ENCODE data around the gene ZNF423. TPM values are rescaled to one million over a fixed set of nuclear protein-coding genes. Genes with fewer than 3 reads are reported as not detected.

Gene ZNF423
- polyA plus RNA-seq, 1 donor from 2014 or later, result 4.5 TPM

DNA sequence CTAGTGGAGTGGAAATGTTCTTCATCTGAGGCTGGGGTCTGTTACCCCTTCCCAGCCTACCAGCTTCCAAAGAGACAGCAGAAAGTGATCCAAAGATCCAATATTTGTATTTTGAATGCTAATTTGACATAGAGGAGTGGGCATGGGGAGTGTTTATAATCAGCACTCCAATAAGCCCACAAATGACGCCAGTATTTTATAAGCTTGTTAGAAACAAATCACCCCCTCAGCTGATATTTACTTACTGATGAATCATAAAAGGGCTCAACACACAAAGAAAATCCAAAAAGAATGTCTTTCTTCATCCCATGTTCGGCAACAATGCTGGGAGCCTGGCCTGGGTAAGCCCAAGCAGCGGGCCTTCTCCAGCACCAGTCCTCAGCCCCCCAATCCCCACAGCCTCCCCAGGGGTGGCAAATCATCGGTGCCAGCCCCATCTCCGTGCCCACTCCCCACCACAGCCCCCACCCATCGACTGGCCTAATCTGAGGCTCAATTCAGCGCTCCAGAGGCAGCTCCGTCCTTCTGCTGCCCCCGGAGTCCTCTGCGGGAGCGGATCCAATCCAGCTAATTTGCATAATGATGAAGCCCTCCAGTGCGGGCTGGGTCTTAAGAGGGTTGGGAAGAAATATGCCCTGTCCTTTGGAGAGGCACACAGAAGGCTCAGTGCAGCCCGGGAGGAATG lies 312.8 kb downstream of the ZNF423 start:
- no peaks in the 10 kb centered on the region for H3K9me3 ChIP-seq (ENCODE audit: low read length)
- no peaks in the 10 kb centered on the region for H3K79me2 ChIP-seq (replicated peaks; ENCODE audit: insufficient read depth, low read length)
- no peaks in the 10 kb centered on the region for H3F3A ChIP-seq (ENCODE audit: insufficient read depth, low read length, poor library complexity, severe bottlenecking)
- no peak overlapping the region for H3K4me3 ChIP-seq (ENCODE audit: low read length)
- no peak overlapping the region for H3K27ac ChIP-seq (ENCODE audit: low read length)
- H3K9ac ChIP-seq (ENCODE audit: low read length), result no peak overlapping the region
- H2AFZ ChIP-seq (ENCODE audit: low read depth, low read length), result no peak overlapping the region
- no peaks in the 10 kb centered on the region for H4K20me1 ChIP-seq (ENCODE audit: insufficient read depth)
- no peak overlapping the region for H3K4me2 ChIP-seq (ENCODE audit: low read length)
- H3K9me2 ChIP-seq (ENCODE audit: insufficient read depth, low read length), result no peaks in the 10 kb centered on the region
- H3K27me3 ChIP-seq (ENCODE audit: insufficient read depth, low read depth, low read length), result no peaks in the 10 kb centered on the region
- TF ChIP-seq RAD21 (conservative IDR thresholded peaks at IDR 0.05) (no peak), REST (IDR thresholded peaks at IDR 0.05; ENCODE audit: borderline replicate concordance) (no peak), EP300 (conservative IDR thresholded peaks at IDR 0.05; ENCODE audit: poor library complexity, severe bottlenecking) (no peak), EZH2 (IDR thresholded peaks at IDR 0.05; ENCODE audit: borderline replicate concordance, insufficient read depth, low read length, poor library complexity, severe bottlenecking) (no peak), POLR2AphosphoS5 (IDR thresholded peaks at IDR 0.05) (no peak), TAF1 (IDR thresholded peaks at IDR 0.05; ENCODE audit: low read depth) (no peak), MXI1 (conservative IDR thresholded peaks at IDR 0.05; ENCODE audit: poor library complexity, severe bottlenecking) (no peak), SMC3 (conservative IDR thresholded peaks at IDR 0.05; ENCODE audit: poor library complexity) (no peak)
- TF ChIP-seq, protein P1, sequence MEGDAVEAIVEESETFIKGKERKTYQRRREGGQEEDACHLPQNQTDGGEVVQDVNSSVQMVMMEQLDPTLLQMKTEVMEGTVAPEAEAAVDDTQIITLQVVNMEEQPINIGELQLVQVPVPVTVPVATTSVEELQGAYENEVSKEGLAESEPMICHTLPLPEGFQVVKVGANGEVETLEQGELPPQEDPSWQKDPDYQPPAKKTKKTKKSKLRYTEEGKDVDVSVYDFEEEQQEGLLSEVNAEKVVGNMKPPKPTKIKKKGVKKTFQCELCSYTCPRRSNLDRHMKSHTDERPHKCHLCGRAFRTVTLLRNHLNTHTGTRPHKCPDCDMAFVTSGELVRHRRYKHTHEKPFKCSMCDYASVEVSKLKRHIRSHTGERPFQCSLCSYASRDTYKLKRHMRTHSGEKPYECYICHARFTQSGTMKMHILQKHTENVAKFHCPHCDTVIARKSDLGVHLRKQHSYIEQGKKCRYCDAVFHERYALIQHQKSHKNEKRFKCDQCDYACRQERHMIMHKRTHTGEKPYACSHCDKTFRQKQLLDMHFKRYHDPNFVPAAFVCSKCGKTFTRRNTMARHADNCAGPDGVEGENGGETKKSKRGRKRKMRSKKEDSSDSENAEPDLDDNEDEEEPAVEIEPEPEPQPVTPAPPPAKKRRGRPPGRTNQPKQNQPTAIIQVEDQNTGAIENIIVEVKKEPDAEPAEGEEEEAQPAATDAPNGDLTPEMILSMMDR (IDR thresholded peaks at IDR 0.05; ENCODE audit: poor library complexity, severe bottlenecking), result no peak
- H3K36me3 ChIP-seq (ENCODE audit: insufficient read depth, low read length), result no peaks in the 10 kb centered on the region

DNA sequence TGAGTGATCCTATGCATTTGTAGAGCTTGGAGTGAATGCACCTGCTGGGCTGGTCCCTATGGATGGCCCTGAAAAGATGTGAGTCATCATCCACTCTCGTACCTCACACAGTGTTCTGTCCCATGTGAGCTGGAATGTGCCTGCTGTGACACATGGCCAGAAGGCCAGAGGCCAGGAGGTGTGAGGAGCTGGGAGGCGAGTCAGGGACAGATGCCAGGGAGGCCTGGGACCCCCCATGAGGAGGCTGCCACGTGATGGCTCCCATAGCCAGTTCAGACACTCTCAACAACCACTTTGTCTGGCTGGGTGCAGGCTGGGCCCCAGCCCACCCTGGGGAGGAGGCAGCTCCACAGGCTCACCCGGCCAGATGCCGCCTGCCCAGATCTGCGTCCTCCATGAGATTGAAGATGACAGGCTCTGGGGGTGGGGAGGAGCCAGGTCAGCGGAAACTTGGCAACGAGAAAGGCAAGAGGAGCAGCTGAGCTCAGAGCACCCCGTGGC lies 313.5 kb downstream of the ZNF423 start:
- no peak for TF ChIP-seq SMC3 (conservative IDR thresholded peaks at IDR 0.05; ENCODE audit: poor library complexity)
- TF ChIP-seq TAF1 (IDR thresholded peaks at IDR 0.05; ENCODE audit: low read depth), result no peak
- TF ChIP-seq, protein P1 (IDR thresholded peaks at IDR 0.05; ENCODE audit: poor library complexity, severe bottlenecking), result no peak
- TF ChIP-seq EP300 (conservative IDR thresholded peaks at IDR 0.05; ENCODE audit: poor library complexity, severe bottlenecking), result no peak
- TF ChIP-seq REST (IDR thresholded peaks at IDR 0.05; ENCODE audit: borderline replicate concordance), result no peak
- TF ChIP-seq MXI1 (conservative IDR thresholded peaks at IDR 0.05; ENCODE audit: poor library complexity, severe bottlenecking), result no peak
- no peak for TF ChIP-seq POLR2AphosphoS5 (IDR thresholded peaks at IDR 0.05)
- TF ChIP-seq RAD21 (conservative IDR thresholded peaks at IDR 0.05), result no peak
- no peak for TF ChIP-seq EZH2 (IDR thresholded peaks at IDR 0.05; ENCODE audit: borderline replicate concordance, insufficient read depth, low read length, poor library complexity, severe bottlenecking)
- Histone ChIP-seq H3K4me2 (ENCODE audit: low read length) (no peak overlapping the region), H4K20me1 (ENCODE audit: insufficient read depth) (no peaks in the 10 kb centered on the region)

More for the DNA sequence above, 313.5 kb downstream of the ZNF423 start:
- no peaks in the 10 kb centered on the region for H3K36me3 ChIP-seq (ENCODE audit: insufficient read depth, low read length)
- H3K9me3 ChIP-seq (ENCODE audit: low read length), result no peaks in the 10 kb centered on the region
- H2AFZ ChIP-seq (ENCODE audit: low read depth, low read length), result no peak overlapping the region
- H3K79me2 ChIP-seq (replicated peaks; ENCODE audit: insufficient read depth, low read length), result no peaks in the 10 kb centered on the region
- no peaks in the 10 kb centered on the region for H3F3A ChIP-seq (ENCODE audit: insufficient read depth, low read length, poor library complexity, severe bottlenecking)
- no peak overlapping the region for H3K4me3 ChIP-seq (ENCODE audit: low read length)
- no peaks in the 10 kb centered on the region for H3K27me3 ChIP-seq (ENCODE audit: insufficient read depth, low read depth, low read length)
- no peaks in the 10 kb centered on the region for H3K9me2 ChIP-seq (ENCODE audit: insufficient read depth, low read length)
- no peak overlapping the region for H3K27ac ChIP-seq (ENCODE audit: low read length)
- no peak overlapping the region for H3K9ac ChIP-seq (ENCODE audit: low read length)
